PC-9 (cell line): ENCODE measurements around the gene CCDC78. TPM values are rescaled to one million over a fixed set of nuclear protein-coding genes. Genes with fewer than 3 reads are reported as not detected.
A peak's percentile ranks its signal among the peaks of the same experiment; 100 is the strongest.
"Not testable (repeated sequence)": the region's sequence is repeated elsewhere in the genome, so short reads cannot be mapped to it uniquely, and the experiment has no call there.

ENCODE experiments used
- BruUV-seq: library from RNA; stranded (reverse); fragments of 400-500 nt; replicated peaks from 2 replicates; lab custom pipeline; 2021; lab: Mats Ljungman, UMichigan
- CTCF ChIA-PET: fragments of 300-600 bp; sonication (Branson Sonifier 250); formaldehyde crosslinking; loops from one replicate; lab custom pipeline; 2022; ENCODE audit warnings: antibody characterized with exemption; lab: Charles Lee
- POLR2A ChIA-PET: fragments of 300-600 bp; sonication (Branson Sonifier 250); formaldehyde crosslinking; loops from one replicate; lab custom pipeline; 2022; ENCODE audit warnings: antibody characterized with exemption; ENCODE audit not compliant: unreplicated experiment; lab: Charles Lee
- DNase-seq, 2 experiments: peaks; one replicate each; pipeline versions ENCODE4 v3.0.0 to v3.0.0-alpha.2; 2015 to 2022; ENCODE audit warnings: mixed read lengths in 1 of 2
- H2AFZ ChIP-seq: fragments of 200-600 bp; sonication (generic); 2 replicates; pipeline ENCODE4 v1.8.1; 2017; ENCODE audit warnings: antibody characterized with exemption
- H3F3A ChIP-seq: fragments of 200-600 bp; sonication (generic); 2 replicates; pipeline ENCODE4 v1.8.1; 2017; ENCODE audit warnings: antibody characterized with exemption, mild to moderate bottlenecking, low read depth; ENCODE audit not compliant: insufficient read depth
- H3K27ac ChIP-seq: fragments of 200-600 bp; sonication (generic); 2 replicates; pipeline ENCODE4 v1.6.1; 2016; ENCODE audit warnings: mixed run types
- H3K27me3 ChIP-seq: fragments of 200-600 bp; sonication (generic); 2 replicates; pipeline ENCODE4 v1.6.1; 2016; ENCODE audit warnings: low read depth, mixed run types; ENCODE audit not compliant: insufficient read depth
- H3K36me3 ChIP-seq: fragments of 200-600 bp; sonication (generic); 2 replicates; pipeline ENCODE4 v1.6.1; 2016; ENCODE audit warnings: low read depth, mixed run types
- H3K4me1 ChIP-seq: fragments of 200-600 bp; sonication (generic); replicated peaks from 2 replicates; pipeline ENCODE4 v1.6.1; 2016; ENCODE audit warnings: mixed run types; ENCODE audit not compliant: insufficient read depth
- H3K4me2 ChIP-seq: fragments of 200-600 bp; sonication (generic); 2 replicates; pipeline ENCODE4 v1.6.1; 2017; ENCODE audit warnings: mixed run types
- H3K4me3 ChIP-seq: fragments of 200-600 bp; sonication (generic); 2 replicates; pipeline ENCODE4 v1.6.1; 2016; ENCODE audit warnings: mixed run types
- H3K79me2 ChIP-seq: fragments of 200-600 bp; sonication (generic); 2 replicates; pipeline ENCODE4 v1.6.1; 2017; ENCODE audit warnings: low read depth, mixed run types
- H3K9me2 ChIP-seq: fragments of 200-600 bp; sonication (generic); 2 replicates; pipeline ENCODE4 v1.8.1; 2017; ENCODE audit warnings: mild to moderate bottlenecking; ENCODE audit not compliant: insufficient read depth
- H3K9me3 ChIP-seq: fragments of 200-600 bp; sonication (generic); 2 replicates; pipeline ENCODE4 v1.8.1; 2016; ENCODE audit warnings: low read depth; ENCODE audit not compliant: insufficient read depth
- H4K20me1 ChIP-seq: fragments of 200-600 bp; sonication (generic); 2 replicates; pipeline ENCODE4 v1.8.1; 2017; ENCODE audit not compliant: insufficient read depth
- CTCF ChIP-seq: fragments of 200-600 bp; sonication (generic); conservative IDR thresholded peaks from 2 replicates; pipeline ENCODE4 v1.6.1; 2017; ENCODE audit warnings: mixed run types, antibody characterized with exemption, mild to moderate bottlenecking, moderate library complexity
- EZH2 ChIP-seq: fragments of 200-600 bp; sonication (generic); IDR thresholded peaks from 2 replicates; pipeline ENCODE4 v1.8.0; 2017; ENCODE audit warnings: antibody characterized with exemption, low read depth
- intact Hi-C: fragments of 100-400 bp; cut with micrococcal nuclease; formaldehyde crosslinking; loops from one replicate; pipeline ENCODE4 v1.10.0; 2022; ENCODE audit not compliant: unreplicated experiment
- total RNA-seq: library from RNA; stranded (reverse); gene quantifications from 2 replicates; pipeline ENCODE4 v1.2.3, GENCODE V29; 2021

The CCDC78 gene
- total RNA-seq, 1 experiment from 2014 or later = 4.2 TPM

- Histone ChIP-seq H3K9me2 (no peaks in the 10 kb centered on the region), H3K9me3 (no peaks in the 10 kb centered on the region), H3K4me3 (peak within 1 kb of the TSS; percentile 81), H3K4me2 (peak within 1 kb of the TSS; percentile 85), H2AFZ (0 out of 2 replicates have a peak within 1 kb of the TSS, but pooled peaks have one; percentile 33), H3F3A (peaks cover 41% of the 10 kb centered on the region), H3K4me1 (peaks cover 51% of the 10 kb centered on the region), H3K27me3 (peaks cover 13% of the 10 kb centered on the region), H3K36me3 (no peaks in the 10 kb centered on the region), H4K20me1 (peaks cover 12% of the 10 kb centered on the region; the same call in 1 of the 2 replicates), H3K79me2 (peaks cover 4% of the 10 kb centered on the region; the same call in 1 of the 2 replicates), H3K27ac (no peak within 1 kb of the TSS; the same call in 1 of the 2 replicates)
- no TSS peak for BruUV-seq
- intact Hi-C loops = loop anchor here (5.0 kb wide), 1 partner anchor 257 kb away; the partner anchor contains the start of gene LMF1
- ChIA-PET POLR2A (interaction anchor here (0.6 to 1.4 kb wide), 5 partner anchors 11 to 222 kb away, joined by 3 to 19 read pairs (median 9); partner anchors contain the start of genes CCDC78, CHTF18 and RPUSD1), CTCF (interaction anchor here (0.6 kb wide), 1 partner anchor 33 kb away, joined by 3 read pairs; no protein-coding TSS in a partner anchor)
- TF ChIP-seq CTCF (no peak), EZH2 (no peak)
- DNase-seq = peak; percentile 67 to 96
Measured at GRCh38 chr16:714558-715476, 11.4 kb downstream of the CCDC78 start, which contains the start of gene METRN. Gene METRN (plus strand): TSS chr16:715118. CDS start chr16:715290, 172 bp downstream.

DNA sequence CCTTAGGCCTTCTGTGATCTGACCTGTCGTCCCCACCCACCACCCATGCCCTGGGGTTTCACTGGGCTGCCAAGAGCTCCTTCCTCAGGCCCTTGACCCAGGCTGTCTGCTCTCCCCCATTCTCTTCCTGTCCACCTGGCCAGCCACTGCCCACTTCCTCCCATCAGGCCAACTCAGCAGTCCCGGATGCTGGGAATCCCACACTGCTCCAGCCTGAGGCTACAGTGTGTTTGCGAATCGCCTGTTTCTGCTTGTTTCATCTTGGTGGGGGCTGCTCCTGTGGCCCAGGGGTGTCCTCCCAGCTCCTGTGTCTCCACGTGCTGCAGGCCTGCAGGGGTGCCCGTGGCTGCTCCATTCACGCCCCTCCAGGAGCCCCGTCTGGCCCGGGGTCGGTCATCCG is 12.2 kb downstream of the CCDC78 start:
- BruUV-seq = no TSS peak
- Histone ChIP-seq H2AFZ (no peak overlapping the region), H3K27ac (no peak overlapping the region; the same call in 1 of the 2 replicates), H4K20me1 (peaks cover 11% of the 10 kb centered on the region; the same call in 1 of the 2 replicates), H3K79me2 (peaks cover 4% of the 10 kb centered on the region; the same call in 1 of the 2 replicates), H3K27me3 (peaks cover 20% of the 10 kb centered on the region), H3K9me3 (no peaks in the 10 kb centered on the region), H3F3A (peaks cover 37% of the 10 kb centered on the region), H3K36me3 (no peaks in the 10 kb centered on the region), H3K4me2 (peak overlapping the region; percentile 72), H3K9me2 (no peaks in the 10 kb centered on the region), H3K4me3 (no peak overlapping the region), H3K4me1 (peaks cover 43% of the 10 kb centered on the region)
- CTCF ChIA-PET = interaction anchor here (0.5 kb wide), 1 partner anchor 690 kb away, joined by 3 read pairs; no protein-coding TSS in a partner anchor
- POLR2A ChIA-PET = interaction anchor here (0.6 to 1.4 kb wide), 3 partner anchors 14 to 565 kb away, joined by 3 to 9 read pairs (median 4); no protein-coding TSS in a partner anchor
- no peak for DNase-seq
- no peak for TF ChIP-seq EZH2
- TF ChIP-seq CTCF = no peak
- intact Hi-C loops = loop anchor here (5.0 kb wide), 1 partner anchor 258 kb away; the partner anchor contains the start of gene LMF1

GRCh38 chr16:712740-713250 is 13.4 kb downstream of the CCDC78 start:
- H3K4me2 ChIP-seq = peak overlapping the region; percentile 38; the same call in 1 of the 2 replicates
- not testable (repeated sequence) for H3K79me2 ChIP-seq, H3K36me3 ChIP-seq, H3K9me3 ChIP-seq, H4K20me1 ChIP-seq, BruUV-seq, H3K9me2 ChIP-seq, H2AFZ ChIP-seq, H3K4me3 ChIP-seq
- POLR2A ChIA-PET = interaction anchor here (0.6 to 1.0 kb wide), 5 partner anchors 15 to 186 kb away, joined by 3 to 6 read pairs (median 4); partner anchors contain the start of genes CAPN15, CHTF18, RPUSD1 and WDR24
- DNase-seq = peak; percentile 93 to 98
- H3K27ac ChIP-seq = peak overlapping the region; percentile 71
- H3K27me3 ChIP-seq = peaks cover 33% of the 10 kb centered on the region
- H3F3A ChIP-seq = peaks cover 31% of the 10 kb centered on the region
- CTCF ChIA-PET = interaction anchor here (0.5 to 1.5 kb wide), 11 partner anchors 11 to 390 kb away, joined by 3 to 17 read pairs (median 4); partner anchors contain the start of genes CHTF18, MSLN and RPUSD1
- intact Hi-C loops = loop anchor here (1.0 to 5.0 kb wide), 4 partner anchors 73 to 390 kb away; partner anchors contain the start of gene LMF1
- peak; percentile 91 for TF ChIP-seq CTCF
- peaks cover 36% of the 10 kb centered on the region for H3K4me1 ChIP-seq
